Activated naive CD8-positive, alpha-beta T cell treated with anti-CD3 and anti-CD28 coated beads, Interleukin-2, amount 50 U/mL, for 16 hours (primary cell): ENCODE data around the gene NLK.

Experiments used
- DNase-seq: peaks from one replicate; pipeline ENCODE4 v3.0.0-alpha.2; 2020; ENCODE audit warnings: low read depth, low spot score

NLK gene

DNA sequence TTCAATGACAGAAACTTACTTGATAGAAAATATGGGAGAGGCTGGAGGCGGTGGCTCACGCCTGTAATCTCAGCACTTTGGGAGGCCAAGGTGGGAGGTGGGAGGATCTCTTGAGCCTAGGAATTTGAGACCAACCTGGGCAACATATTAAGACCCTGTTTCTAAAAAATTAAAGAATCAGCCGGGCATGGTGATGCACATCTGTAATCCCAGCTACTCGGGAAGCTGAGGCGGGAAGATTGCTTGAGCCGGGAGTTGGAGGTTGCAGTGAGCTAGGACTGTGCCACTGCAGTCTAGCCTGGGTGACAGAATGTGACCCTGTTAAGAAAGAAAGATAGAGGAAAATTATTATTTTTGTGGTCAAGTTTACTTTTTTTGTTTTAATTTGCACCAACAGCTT, 2.1 kb upstream of the NLK start:
- no peak for DNase-seq

GRCh38 chr17:28041068-28041843, 1.2 kb upstream of the NLK start:
- peak; percentile 99 for DNase-seq

GRCh38 chr17:28041844-28042656, 427 bp upstream of the NLK start:
- no peak for DNase-seq

GRCh38 chr17:28042721-28043291, 329 bp downstream of the NLK start:
- DNase-seq, result no peak

- no peak for DNase-seq
Measured at GRCh38 chr17:28043296-28043695, 819 bp downstream of the NLK start.

GRCh38 chr17:28043741-28044140, 1.3 kb downstream of the NLK start:
- no peak for DNase-seq

- no peak for DNase-seq
Measured at GRCh38 chr17:28045304-28045703, 2.8 kb downstream of the NLK start.

DNA sequence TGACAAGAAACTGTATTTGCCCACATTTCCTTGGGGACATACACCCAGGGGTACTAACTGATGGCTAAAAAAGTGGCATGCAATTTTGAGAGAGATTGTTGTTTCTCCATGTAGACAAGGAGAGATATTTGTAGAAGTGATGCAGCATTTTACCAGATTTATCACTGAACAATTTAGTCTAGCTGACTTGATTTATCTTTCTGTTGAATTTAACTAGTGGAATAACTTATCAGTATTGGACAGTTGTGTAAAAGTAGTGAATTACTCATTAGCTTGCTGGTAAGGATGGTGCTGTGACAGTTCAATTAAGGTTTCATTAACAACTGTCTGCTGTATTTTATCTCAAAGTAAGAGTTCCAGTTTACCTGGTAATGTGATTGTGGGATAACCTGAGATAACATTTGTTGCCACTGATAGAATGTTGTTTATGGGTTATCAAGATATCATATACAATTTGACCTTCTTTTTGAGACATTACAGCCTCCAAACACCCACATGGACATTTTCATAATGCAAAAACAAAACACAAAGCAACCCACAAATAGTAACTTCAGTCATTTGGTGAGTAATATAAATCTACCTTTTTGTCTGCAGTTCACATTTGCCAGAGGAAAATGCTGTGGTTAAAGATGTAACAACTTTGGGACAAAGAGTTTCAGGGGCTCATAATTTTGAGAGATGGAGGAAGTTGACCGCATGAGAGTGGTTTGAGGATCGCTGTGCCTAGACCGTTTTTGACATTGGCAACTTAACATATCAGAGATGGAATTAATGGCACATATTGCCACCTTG, 3.8 kb downstream of the NLK start:
- DNase-seq, result no peak

DNA sequence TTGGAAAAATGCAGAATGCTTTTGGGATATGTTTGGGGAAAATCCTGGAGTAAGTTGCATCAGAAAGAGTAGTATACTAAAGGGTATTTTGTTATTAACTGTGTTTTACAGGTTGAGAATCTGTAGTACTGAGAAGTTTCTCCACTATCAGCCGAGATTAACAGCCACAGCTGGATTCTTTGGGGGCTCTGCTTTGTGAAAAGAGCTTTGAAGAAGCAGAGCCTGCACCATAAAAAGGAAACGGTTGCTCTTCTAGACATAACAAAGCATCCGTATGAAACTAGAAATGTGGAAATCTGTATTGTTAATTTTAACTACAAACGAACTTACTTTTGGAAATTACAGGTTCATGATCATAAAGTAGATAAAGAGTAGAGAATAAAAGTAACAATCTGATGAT, 5.3 kb downstream of the NLK start:
- DNase-seq, result no peak

- no peak for DNase-seq
Measured at GRCh38 chr17:28049071-28049470, 6.6 kb downstream of the NLK start.

- no peak for DNase-seq
Measured at GRCh38 chr17:28053044-28053670, 10.7 kb downstream of the NLK start.

DNA sequence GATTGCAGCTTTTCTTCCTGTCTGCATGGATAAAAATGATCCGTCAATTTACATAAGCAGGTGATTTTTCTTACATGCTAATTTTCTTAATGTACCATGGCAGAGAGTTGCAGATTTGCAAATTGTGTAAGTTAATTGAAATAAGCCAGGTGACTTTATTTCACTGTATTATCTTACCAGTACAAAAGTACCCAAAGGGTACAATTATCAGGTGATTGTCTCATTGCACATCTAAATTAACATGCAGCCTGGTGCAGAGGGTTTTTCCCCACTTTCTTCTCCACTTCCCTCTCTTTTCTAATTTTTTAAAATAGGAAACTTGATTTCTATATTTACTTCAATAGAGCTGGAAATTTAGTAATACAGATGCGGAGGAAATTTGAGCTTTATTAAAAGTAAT, 11.2 kb downstream of the NLK start:
- DNase-seq, result no peak

DNA sequence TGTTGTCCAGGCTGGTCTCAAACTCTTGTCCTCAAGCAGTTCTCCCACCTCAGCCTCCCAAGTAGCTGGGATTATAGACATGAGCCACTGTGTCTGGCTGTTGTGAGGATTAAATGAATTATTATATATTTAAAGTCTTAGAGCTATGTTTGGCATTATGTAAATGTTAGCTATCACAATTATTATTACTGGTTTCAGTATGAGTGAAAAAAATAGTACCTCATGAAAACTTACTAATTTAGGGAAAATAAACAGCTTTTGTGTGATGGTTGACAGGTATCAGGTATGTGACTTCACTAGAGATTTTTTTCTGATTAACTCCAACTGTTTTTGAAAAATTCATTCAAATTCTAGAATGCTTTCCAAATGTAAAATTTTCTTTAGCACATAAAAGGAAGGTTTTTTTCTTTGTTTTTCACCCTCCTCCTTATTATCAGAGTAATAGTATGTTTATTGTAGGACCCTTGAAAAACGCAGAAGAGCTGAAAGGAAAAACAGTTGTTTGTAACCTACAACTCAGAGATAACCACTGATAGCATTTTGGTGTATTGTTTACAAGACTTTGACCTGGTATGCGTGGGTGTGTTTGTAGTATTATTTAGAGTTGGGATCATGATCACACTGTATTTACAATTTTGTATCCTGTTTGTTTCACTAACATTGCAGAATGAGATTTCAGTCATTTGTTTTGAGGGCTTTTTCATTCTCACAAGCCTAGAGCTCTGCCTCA, 13.2 kb downstream of the NLK start:
- no peak for DNase-seq

DNA sequence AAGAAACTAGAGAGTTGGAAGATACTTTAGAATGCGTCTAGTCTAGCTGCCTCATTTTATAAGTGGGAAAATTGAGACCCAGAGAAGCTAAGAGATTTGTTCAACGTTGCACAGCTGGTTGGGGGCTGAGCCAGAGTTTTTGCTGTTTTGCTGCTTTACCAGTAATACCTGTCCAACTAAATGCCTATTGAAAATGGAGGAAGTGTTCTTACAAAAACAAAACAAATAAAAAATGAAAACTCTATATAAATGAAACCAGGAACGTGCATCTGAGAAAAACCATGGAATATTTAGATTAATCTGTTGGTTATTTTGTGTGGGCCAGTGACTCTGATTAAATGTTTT, 13.8 kb downstream of the NLK start:
- no peak for DNase-seq

DNA sequence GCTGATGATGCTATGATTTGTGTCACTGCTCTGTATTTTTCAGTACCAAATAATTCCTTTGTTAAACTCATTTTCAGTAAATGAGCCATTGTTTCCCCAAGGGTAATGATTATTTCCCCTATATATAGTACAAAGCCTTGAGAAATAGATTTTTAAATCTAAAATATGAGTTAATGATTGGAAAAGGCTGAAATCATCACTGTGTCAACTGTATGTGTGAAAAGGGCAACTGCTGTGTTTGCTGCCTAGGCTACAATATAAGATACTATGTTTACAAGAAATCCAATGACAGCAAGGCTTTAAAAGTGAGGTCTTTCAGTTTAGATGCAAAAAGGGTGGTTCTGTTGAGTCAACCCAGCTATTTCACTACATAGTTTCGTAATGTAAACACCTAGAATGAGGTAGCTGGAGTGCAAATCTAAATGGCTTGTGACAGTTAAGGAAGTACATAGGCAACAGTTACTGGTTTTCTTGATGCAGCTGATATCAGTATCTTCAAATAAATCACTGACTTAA, 15.3 kb downstream of the NLK start:
- DNase-seq, result no peak

DNA sequence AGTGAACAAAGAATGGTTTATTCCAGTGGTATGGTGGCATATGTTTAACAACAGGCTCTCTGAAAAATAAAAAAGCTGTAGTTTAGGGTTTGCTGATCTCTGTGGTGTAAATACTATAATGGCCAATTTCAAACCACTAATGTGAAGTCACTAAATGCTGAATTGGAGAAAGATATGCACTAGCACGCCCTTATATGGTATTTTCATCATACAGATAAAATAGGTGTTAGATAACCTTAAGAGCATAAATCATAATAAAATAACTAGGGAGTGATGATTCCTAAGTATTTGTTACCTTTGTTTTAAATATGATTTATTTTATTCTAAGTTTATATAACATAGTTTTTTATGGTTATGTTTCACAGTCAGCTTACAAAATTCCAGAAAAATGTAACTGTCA, 17.2 kb downstream of the NLK start:
- no peak for DNase-seq

- DNase-seq, result no peak
Measured at GRCh38 chr17:28065706-28066105, 23.2 kb downstream of the NLK start.

- DNase-seq, result no peak
Measured at GRCh38 chr17:28069061-28069460, 26.6 kb downstream of the NLK start.

- DNase-seq, result no peak
Measured at GRCh38 chr17:28071179-28071578, 28.7 kb downstream of the NLK start.

GRCh38 chr17:28071891-28072606, 29.6 kb downstream of the NLK start:
- DNase-seq, result no peak
